Measurements from ENCODE around the gene EPYC. TPM values are rescaled to one million over a fixed set of nuclear protein-coding genes. Genes with fewer than 3 reads are reported as not detected.

Gene EPYC
- total and polyA plus RNA-seq, 2 of the 4 experiments (the other 2 are of a cell fraction), result not detected

- no peak overlapping the region for H3K9ac ChIP-seq (ENCODE audit: low read depth, low read length)
- CTCF ChIA-PET, result no interaction called here
- no peak overlapping the region for H4K8ac ChIP-seq (ENCODE audit: low read depth in 2 of 2, low read length in 2 of 2)
- dilution Hi-C loops (cut with HindIII; ENCODE audit: low sequenced_read_pairs, unreplicated experiment) (loop anchor here (25.0 kb wide), 1 partner anchor 345 kb away; no protein-coding TSS in a partner anchor), in situ Hi-C loops (cut with MboI; ENCODE audit: low sequenced_read_pairs) (no loop called here), intact Hi-C loops (cut with micrococcal nuclease) (no loop called here)
- no TSS peak for BruUV-seq (replicated peaks)
- H3K4me2 ChIP-seq (ENCODE audit: low read depth, low read length), result no peak overlapping the region
- DNase-seq (no peak), ATAC-seq (ENCODE audit: low read depth) (no peak)
- H4K20me1 ChIP-seq (ENCODE audit: insufficient read depth, low read length), result no peaks in the 10 kb centered on the region
- 0 out of 2 replicates have a peak, but pooled peaks cover 2% of the 10 kb centered on the region for H3K9me3 ChIP-seq (ENCODE audit: control insufficient read depth, insufficient read depth, low read length)
- H4K5ac ChIP-seq (ENCODE audit: low read depth, low read length), result no peak overlapping the region
- H3K27ac ChIP-seq (ENCODE audit: insufficient read depth, low read length), result no peak overlapping the region
- no peak overlapping the region for H2AK9ac ChIP-seq (replicated peaks; ENCODE audit: low read depth, low read length, poor library complexity)
- H3K14ac ChIP-seq (replicated peaks; ENCODE audit: low read depth, low read length), result no peak overlapping the region
- H3K56ac ChIP-seq (ENCODE audit: extremely low read depth, insufficient read depth, low read length), result no peak overlapping the region
- no peaks in the 10 kb centered on the region for H3K27me3 ChIP-seq (ENCODE audit: control insufficient read depth, insufficient read depth, low read length)
- H4K91ac ChIP-seq (ENCODE audit: insufficient read depth, low read depth, low read length), result no peak overlapping the region
- H3K9me1 ChIP-seq (ENCODE audit: insufficient read depth, low read length), result no peaks in the 10 kb centered on the region
- H2BK120ac ChIP-seq (ENCODE audit: low read depth, low read length), result no peak overlapping the region
- no peaks in the 10 kb centered on the region for H3K79me1 ChIP-seq (ENCODE audit: low read depth in 1 of 2, low read length in 2 of 2)
- H2AFZ ChIP-seq (replicated peaks; ENCODE audit: low read length, poor library complexity), result no peak overlapping the region
- H3K4ac ChIP-seq (ENCODE audit: low read depth, low read length), result no peak overlapping the region
- H2AK5ac ChIP-seq (ENCODE audit: low read depth, low read length), result no peak overlapping the region
- H2BK5ac ChIP-seq (ENCODE audit: low read depth, low read length, poor library complexity, severe bottlenecking), result no peak overlapping the region
- no peak overlapping the region for H3K18ac ChIP-seq (ENCODE audit: low read depth, low read length)
- H2BK20ac ChIP-seq (ENCODE audit: low read depth, low read length), result no peak overlapping the region
- H3K36me3 ChIP-seq (ENCODE audit: control insufficient read depth, insufficient read depth, low read length), result no peaks in the 10 kb centered on the region
- H3K23ac ChIP-seq (ENCODE audit: low read depth, low read length), result no peak overlapping the region
- WGBS, 2 experiments (ENCODE audit: extremely low coverage in 2 of 2, insufficient read length in 1 of 2), result 67% methylated on average over 1 of the region's 3 CpGs; no CpG with 5 or more reads in 1 of the 2 experiments
- no peak overlapping the region for H2BK15ac ChIP-seq (ENCODE audit: low read depth, low read length)
- no peaks in the 10 kb centered on the region; the same call in 1 of the 2 replicates for H3K4me1 ChIP-seq (ENCODE audit: control insufficient read depth, insufficient read depth, low read length)
- no peak overlapping the region for H3K4me3 ChIP-seq (ENCODE audit: insufficient read depth, low read depth, low read length)
- POLR2A ChIA-PET (ENCODE audit: unreplicated experiment), result no interaction called here
- TF ChIP-seq USF2 (IDR thresholded peaks at IDR 0.05; ENCODE audit: low read depth, low read length), result no peak
- no peak for TF ChIP-seq CHD1 (IDR thresholded peaks at IDR 0.05; ENCODE audit: low read depth, low read length)
- TF ChIP-seq RAD21 (IDR thresholded peaks at IDR 0.05; ENCODE audit: low read length), result no peak
- no peak for TF ChIP-seq BHLHE40 (IDR thresholded peaks at IDR 0.05; ENCODE audit: low read depth, low read length)
- no peak for TF ChIP-seq RFX5 (IDR thresholded peaks at IDR 0.05; ENCODE audit: low read depth, low read length)
- no peak for TF ChIP-seq POLR2A (IDR thresholded peaks at IDR 0.05; ENCODE audit: low read depth, low read length)
- TF ChIP-seq MAFK (IDR thresholded peaks at IDR 0.05; ENCODE audit: low read depth, low read length), result no peak
- no peak for TF ChIP-seq ELK1 (IDR thresholded peaks at IDR 0.05; ENCODE audit: borderline replicate concordance, low read depth, low read length)
- no peak for TF ChIP-seq MAZ (IDR thresholded peaks at IDR 0.05; ENCODE audit: borderline replicate concordance, low read depth, low read length)
Observed at GRCh38 chr12:90991952-90992465, 12.8 kb downstream of the EPYC start.

Data from IMR-90 (cell line).